Stimulated activated CD4-positive, alpha-beta T cell treated with anti-CD3 and anti-CD28 coated beads, Interleukin-12 subunit alpha, Interleukin-12 subunit beta, amount 100 ng/mL, for 4 hours (primary cell): ENCODE measurements around the gene BTNL2.
"Not testable (repeated sequence)": the region's sequence is repeated elsewhere in the genome, so short reads cannot be mapped to it uniquely, and the experiment has no call there.

ENCODE experiments used
- DNase-seq: peaks from one replicate; pipeline ENCODE4 v3.0.0-alpha.2; 2020

BTNL2 gene

GRCh38 chr6:32406857-32407256, at the start of gene BTNL2:
BTNL2 (minus strand) TSS chr6:32407181; CDS start chr6:32407123, 58 bp downstream.
- no peak for DNase-seq

- no peak for DNase-seq
These were observed 42.2 kb upstream of the BTNL2 start for GRCh38 chr6:32449088-32449736.

- DNase-seq: no peak
These were observed 41.0 kb upstream of the BTNL2 start for GRCh38 chr6:32447932-32448331.

DNA sequence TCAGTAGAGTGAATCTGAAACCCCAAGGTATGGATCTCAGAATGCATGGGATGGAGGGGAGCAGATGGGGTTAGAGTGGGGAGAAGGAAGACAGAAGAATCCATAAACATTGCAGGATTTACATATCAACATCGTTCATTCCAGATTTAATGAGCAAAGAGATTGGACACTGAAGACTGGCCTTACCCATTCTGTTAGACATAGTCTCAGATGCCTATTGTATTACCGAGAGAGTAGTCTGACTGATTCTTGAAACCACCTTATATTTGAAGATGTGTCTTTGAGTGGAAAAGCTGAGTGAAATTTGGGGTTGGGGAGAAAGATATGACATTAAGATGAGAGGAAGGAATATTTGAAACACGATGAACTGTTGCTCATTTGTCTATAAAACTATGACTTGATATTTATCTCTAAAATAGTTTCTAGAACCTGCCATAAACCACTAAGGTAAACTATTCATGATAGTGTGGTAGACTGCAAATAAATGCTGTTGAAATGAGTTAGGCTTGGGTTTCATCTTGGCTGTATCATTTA, 38.4 kb upstream of the BTNL2 start:
- no peak for DNase-seq

GRCh38 chr6:32444433-32444832, 37.5 kb upstream of the BTNL2 start:
- no peak for DNase-seq

DNA sequence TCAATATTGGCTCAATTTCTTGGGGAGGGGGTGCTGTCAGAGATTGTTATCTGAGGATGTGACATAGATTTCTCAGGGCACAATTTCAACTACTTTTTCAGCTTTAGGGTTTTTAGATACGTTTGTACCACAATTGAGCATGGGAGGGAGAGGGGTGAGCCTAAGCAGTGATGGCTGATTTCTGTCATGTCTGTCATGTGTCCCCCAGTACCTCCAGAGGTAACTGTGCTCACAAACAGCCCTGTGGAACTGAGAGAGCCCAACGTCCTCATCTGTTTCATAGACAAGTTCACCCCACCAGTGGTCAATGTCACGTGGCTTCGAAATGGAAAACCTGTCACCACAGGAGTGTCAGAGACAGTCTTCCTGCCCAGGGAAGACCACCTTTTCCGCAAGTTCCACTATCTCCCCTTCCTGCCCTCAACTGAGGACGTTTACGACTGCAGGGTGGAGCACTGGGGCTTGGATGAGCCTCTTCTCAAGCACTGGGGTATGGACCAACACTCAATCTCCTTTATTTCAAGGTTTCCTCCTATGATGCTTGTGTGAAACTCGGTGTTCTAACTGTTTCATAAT, 36.1 kb upstream of the BTNL2 start:
- no peak for DNase-seq

- DNase-seq: no peak
These were observed 35.3 kb upstream of the BTNL2 start for GRCh38 chr6:32442243-32442667.

GRCh38 chr6:32439602-32440214, 32.7 kb upstream of the BTNL2 start, which contains the start of gene HLA-DRA:
HLA-DRA (plus strand) TSS chr6:32439887; CDS start chr6:32439951, 64 bp downstream.
- DNase-seq: no peak

DNA sequence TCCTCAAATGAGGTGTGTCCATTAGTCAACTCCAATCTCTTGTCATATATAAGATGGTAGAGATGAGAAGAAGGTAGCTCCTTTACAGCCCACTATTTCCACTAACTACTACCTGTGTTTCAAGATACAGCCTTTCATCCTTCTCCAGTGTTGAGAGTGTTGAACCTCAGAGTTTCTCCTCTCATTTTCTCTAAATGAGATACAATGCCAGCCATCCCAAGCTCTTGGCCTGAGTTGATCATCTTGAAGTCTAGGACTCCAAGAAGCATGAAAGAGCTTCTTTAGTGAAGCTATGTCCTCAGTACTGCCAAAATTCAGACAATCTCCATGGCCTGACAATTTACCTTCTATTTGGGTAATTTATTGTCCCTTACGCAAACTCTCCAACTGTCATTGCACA, 32.2 kb upstream of the BTNL2 start:
- DNase-seq: no peak

DNA sequence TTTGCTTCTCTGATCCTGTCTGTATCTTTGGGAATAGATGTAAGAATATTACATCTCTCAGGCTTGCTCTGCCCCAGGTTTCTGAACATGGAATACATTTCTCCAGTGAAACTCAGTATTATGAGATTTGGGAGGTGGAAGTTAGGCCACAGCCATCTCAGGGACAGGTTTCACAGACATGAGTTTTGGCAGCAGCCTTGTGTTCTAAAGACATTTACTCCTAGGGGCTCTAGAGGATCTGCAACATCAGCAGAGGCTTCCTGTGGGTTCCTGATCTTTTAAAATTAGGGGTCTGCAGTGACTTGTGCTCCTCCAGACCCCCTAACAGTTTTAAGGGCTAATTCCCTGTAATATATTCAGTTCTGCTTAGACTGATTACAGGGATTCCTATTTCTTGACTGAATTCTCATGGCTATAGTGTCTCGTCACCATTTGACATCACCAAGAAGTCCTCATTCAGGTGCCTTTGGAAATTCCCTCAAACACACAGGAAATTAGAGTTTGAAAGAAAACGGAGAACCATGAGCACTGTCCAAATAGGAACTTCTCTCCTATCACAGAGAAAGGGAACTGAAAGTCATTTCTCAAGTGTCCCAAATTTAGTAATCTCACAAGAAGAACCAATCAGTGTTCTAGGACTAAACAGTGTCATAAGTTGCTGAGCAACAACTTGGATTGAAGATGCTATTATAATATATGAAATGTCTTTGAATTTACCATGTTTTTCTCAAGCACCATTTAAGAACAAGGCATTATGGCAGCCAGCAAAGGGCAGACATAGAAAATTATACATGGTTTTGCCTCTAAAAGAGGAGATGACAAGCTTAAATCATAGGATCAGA, 30.2 kb upstream of the BTNL2 start:
- no peak for DNase-seq

GRCh38 chr6:32436186-32436585, 29.2 kb upstream of the BTNL2 start:
- DNase-seq: no peak

DNA sequence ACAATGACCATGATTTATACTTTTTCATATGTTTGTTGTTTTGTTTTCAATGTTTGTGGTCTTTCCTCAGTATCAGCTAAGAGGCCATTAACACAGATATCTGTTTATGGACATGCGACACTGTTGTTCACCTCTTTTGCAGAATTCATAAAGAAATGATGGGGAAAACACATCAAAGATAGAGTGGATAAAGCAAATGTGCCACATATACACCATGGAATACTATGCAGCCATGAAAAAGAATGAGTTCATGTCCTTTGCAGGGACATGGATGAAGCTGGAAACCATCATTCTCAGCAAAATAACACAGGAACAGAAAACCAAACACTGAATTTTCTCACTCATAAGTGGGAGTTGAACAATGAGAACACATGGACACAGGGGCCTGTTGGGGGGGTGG, 27.0 kb upstream of the BTNL2 start:
- not testable (repeated sequence) for DNase-seq

- no peak for DNase-seq
These were observed 25.1 kb upstream of the BTNL2 start for GRCh38 chr6:32432050-32432450.

DNA sequence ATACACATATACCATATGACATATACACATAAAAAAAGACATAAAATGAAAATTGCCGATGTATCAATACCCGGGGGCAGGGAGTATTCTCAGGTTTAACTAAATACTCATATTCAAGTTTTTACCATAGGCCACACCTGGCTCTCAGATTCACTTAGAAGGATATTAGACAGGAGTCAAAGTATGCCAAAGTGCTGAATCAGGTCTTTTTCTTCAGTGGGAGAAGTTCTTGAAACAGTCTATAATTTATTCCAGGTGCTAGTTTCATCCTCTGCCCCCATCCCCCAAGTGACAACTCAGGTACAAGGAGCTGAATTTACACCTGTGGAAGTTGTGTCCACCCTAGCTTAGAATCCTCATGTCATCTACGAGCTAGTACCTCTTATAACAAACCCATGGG, 24.2 kb upstream of the BTNL2 start:
- no peak for DNase-seq

GRCh38 chr6:32430179-32430578, 23.2 kb upstream of the BTNL2 start:
- DNase-seq: no peak

GRCh38 chr6:32427934-32428474, 21.0 kb upstream of the BTNL2 start:
- no peak for DNase-seq

- DNase-seq: no peak
These were observed 20.2 kb upstream of the BTNL2 start for GRCh38 chr6:32427218-32427617.

DNA sequence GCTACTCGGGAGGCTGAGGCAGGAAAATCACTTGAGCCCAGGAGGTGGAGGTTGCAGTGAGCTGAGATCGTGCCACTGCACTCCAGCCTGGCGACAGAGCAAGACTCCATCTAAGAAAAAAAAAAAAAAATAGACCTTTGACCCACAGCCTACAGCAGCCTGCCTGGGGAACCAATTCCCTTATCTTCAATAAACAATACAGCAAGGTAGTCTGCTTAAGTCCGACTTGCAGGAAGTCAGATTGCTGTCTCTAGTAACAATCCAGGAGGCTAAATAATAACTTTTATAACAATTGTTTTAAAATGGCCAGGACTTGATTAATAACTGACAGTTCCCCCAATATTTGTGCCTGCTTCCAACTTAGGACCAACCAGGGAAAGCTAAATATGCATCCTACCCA, 19.4 kb upstream of the BTNL2 start:
- DNase-seq: no peak

GRCh38 chr6:32424589-32425300, 17.8 kb upstream of the BTNL2 start:
- DNase-seq: no peak

DNA sequence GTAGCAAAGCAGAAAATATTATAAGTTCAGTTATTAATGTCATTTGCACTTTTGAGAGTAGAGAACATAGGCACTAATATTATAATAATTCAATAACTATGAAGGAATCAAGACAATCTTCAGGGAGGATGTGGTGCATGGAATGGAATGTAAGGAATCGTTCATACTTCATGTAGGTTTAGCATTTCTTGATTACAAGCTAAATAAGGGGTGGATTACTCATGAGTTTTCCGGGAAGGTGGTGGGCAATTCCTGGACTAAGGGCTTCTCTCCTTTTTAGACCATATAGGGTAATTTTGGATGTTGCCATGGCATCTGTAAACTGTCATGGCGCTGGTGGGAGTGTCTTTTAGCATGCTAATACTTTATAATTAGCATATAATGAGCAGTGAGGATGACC, 9.1 kb upstream of the BTNL2 start:
- DNase-seq: no peak

DNA sequence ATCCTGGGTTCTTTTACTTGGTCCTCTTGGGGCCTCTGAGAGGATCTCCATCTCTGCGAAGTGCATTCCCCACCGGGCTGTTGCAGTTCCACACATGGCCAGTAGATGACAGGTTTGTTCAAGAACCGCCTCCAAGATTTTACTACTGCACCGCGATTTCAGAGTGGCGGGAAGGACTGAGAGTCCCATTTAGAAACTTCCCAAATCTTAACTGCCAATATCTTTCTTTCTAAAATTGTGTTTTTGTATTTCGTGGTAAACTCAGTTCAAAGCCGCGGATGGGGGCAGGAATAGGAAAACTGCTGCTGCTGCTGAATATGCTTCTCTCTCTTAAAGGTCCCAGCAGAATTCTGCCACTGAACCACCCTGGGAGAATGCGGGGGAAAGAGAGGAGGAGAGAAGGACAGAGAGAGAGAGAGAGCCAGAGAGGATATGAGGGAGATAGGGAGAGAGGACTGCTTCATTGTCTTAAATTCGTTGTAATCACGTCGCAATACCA, 8.6 kb upstream of the BTNL2 start:
- peak; percentile 76 for DNase-seq

GRCh38 chr6:32413427-32414047, 6.6 kb upstream of the BTNL2 start:
- peak; percentile 87 for DNase-seq
